ENCODE results near the gene ADD1. TPM values are rescaled to one million over a fixed set of nuclear protein-coding genes. Genes with fewer than 3 reads are reported as not detected.

ADD1 gene
- total RNA-seq, 1 experiment from 2014 or later: 232 TPM

DNA sequence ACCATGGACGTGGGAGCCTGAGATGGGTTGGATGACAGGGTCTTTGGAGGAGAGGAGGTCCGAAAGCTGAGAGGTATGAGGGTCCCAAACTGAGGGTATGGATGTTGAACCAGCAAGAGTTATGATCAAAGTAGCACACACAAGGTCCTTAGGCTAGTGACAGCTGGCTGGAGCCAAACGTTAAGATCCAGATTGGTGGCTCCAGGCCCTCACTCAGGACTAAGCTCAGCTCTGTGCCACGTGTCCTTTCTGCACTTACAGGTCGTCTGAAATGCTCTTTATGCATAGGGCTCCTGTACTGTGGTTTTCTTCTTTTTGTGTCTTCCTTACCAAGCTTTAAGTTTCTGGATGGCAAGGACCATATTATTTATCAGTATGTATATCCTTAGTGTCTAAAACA lies 35.4 kb downstream of the ADD1 start:
- CTCF ChIA-PET: no interaction called here
- BruUV-seq (replicated peaks): TSS peak; percentile 13
- POLR2A ChIA-PET (ENCODE audit: low non-redundant PET): no interaction called here
- H3K27ac ChIP-seq (ENCODE audit: low read depth, low read length, poor library complexity, severe bottlenecking): no peak overlapping the region
- no peaks in the 10 kb centered on the region for H3K27me3 ChIP-seq (replicated peaks; ENCODE audit: insufficient read depth, low read depth, low read length, poor library complexity)
- no peak overlapping the region for H3K4me3 ChIP-seq (ENCODE audit: low read depth, low read length, poor library complexity, severe bottlenecking)
- intact Hi-C loops (cut with micrococcal nuclease; ENCODE audit: unreplicated experiment): no loop called here
- H3K36me3 ChIP-seq (ENCODE audit: insufficient read depth, low read length, poor library complexity, severe bottlenecking): peaks cover 35% of the 10 kb centered on the region
- H3K4me1 ChIP-seq (ENCODE audit: insufficient read depth, low read length, poor library complexity, severe bottlenecking): peaks cover 7% of the 10 kb centered on the region
- DNase-seq (ENCODE audit: low spot score): no peak
- no peak for TF ChIP-seq EZH2 (IDR thresholded peaks at IDR 0.05; ENCODE audit: borderline replicate concordance, low read depth, low read length, poor library complexity, severe bottlenecking)
- TF ChIP-seq, protein P1, sequence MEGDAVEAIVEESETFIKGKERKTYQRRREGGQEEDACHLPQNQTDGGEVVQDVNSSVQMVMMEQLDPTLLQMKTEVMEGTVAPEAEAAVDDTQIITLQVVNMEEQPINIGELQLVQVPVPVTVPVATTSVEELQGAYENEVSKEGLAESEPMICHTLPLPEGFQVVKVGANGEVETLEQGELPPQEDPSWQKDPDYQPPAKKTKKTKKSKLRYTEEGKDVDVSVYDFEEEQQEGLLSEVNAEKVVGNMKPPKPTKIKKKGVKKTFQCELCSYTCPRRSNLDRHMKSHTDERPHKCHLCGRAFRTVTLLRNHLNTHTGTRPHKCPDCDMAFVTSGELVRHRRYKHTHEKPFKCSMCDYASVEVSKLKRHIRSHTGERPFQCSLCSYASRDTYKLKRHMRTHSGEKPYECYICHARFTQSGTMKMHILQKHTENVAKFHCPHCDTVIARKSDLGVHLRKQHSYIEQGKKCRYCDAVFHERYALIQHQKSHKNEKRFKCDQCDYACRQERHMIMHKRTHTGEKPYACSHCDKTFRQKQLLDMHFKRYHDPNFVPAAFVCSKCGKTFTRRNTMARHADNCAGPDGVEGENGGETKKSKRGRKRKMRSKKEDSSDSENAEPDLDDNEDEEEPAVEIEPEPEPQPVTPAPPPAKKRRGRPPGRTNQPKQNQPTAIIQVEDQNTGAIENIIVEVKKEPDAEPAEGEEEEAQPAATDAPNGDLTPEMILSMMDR (conservative IDR thresholded peaks at IDR 0.05; ENCODE audit: low read depth, low read length): no peak
- no peaks in the 10 kb centered on the region for H3K9me3 ChIP-seq (ENCODE audit: low read depth, low read length, poor library complexity, severe bottlenecking)

DNA sequence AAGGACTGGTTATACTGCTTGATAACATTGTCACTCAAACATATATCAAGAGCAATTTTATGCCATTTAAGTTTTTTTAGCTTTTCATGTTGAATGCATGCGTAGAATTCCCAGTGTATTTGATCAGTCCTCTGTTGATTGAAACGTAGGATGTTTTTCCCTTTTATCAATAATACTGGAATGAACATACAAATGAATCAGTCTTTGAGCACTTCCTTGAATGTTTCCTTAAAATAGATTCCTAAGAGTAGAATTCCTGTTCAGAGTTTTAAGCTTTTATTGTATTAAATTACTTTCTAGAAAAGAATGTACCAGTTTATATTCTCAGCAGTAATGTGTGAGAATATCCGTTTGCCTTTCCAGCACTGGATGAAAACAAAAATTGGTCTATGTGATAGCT lies 37.8 kb downstream of the ADD1 start:
- DNase-seq (ENCODE audit: low spot score): no peak
- Histone ChIP-seq H3K4me3 (ENCODE audit: low read depth, low read length, poor library complexity, severe bottlenecking) (no peak overlapping the region), H3K27me3 (replicated peaks; ENCODE audit: insufficient read depth, low read depth, low read length, poor library complexity) (no peaks in the 10 kb centered on the region), H3K9me3 (ENCODE audit: low read depth, low read length, poor library complexity, severe bottlenecking) (no peaks in the 10 kb centered on the region), H3K27ac (ENCODE audit: low read depth, low read length, poor library complexity, severe bottlenecking) (no peak overlapping the region), H3K36me3 (ENCODE audit: insufficient read depth, low read length, poor library complexity, severe bottlenecking) (peaks cover 48% of the 10 kb centered on the region), H3K4me1 (ENCODE audit: insufficient read depth, low read length, poor library complexity, severe bottlenecking) (no peaks in the 10 kb centered on the region)
- TF ChIP-seq, protein P1 (conservative IDR thresholded peaks at IDR 0.05; ENCODE audit: low read depth, low read length): no peak
- no peak for TF ChIP-seq EZH2 (IDR thresholded peaks at IDR 0.05; ENCODE audit: borderline replicate concordance, low read depth, low read length, poor library complexity, severe bottlenecking)
- ChIA-PET POLR2A (ENCODE audit: low non-redundant PET) (no interaction called here), CTCF (no interaction called here)
- intact Hi-C loops (cut with micrococcal nuclease; ENCODE audit: unreplicated experiment): no loop called here
- no TSS peak for BruUV-seq (replicated peaks)

DNA sequence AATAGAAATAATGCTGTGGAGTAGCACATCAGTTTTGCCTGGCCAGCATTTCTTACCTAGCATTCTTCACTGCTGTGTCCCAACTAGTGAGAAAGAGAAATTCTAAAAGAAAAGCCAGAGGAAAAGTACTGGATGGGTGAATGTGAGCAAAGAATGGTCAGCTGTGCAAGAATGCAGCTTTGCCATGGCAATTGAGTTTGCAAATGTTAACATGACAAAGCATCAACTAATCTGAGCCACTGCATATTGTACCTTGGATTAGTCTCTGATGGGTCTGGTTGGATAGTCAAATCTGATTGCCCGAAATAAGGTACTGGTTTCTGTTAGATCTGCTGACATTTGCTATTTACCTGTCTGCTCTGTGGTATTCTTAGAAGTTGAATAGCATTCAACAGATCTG lies 38.7 kb downstream of the ADD1 start:
- TF ChIP-seq, protein P1 (conservative IDR thresholded peaks at IDR 0.05; ENCODE audit: low read depth, low read length): no peak
- TF ChIP-seq EZH2 (IDR thresholded peaks at IDR 0.05; ENCODE audit: borderline replicate concordance, low read depth, low read length, poor library complexity, severe bottlenecking): no peak
- Histone ChIP-seq H3K4me3 (ENCODE audit: low read depth, low read length, poor library complexity, severe bottlenecking) (no peak overlapping the region), H3K4me1 (ENCODE audit: insufficient read depth, low read length, poor library complexity, severe bottlenecking) (no peaks in the 10 kb centered on the region), H3K9me3 (ENCODE audit: low read depth, low read length, poor library complexity, severe bottlenecking) (no peaks in the 10 kb centered on the region), H3K27me3 (replicated peaks; ENCODE audit: insufficient read depth, low read depth, low read length, poor library complexity) (no peaks in the 10 kb centered on the region), H3K36me3 (ENCODE audit: insufficient read depth, low read length, poor library complexity, severe bottlenecking) (peaks cover 50% of the 10 kb centered on the region), H3K27ac (ENCODE audit: low read depth, low read length, poor library complexity, severe bottlenecking) (no peak overlapping the region)
- no TSS peak for BruUV-seq (replicated peaks)
- POLR2A ChIA-PET (ENCODE audit: low non-redundant PET): no interaction called here
- CTCF ChIA-PET: no interaction called here
- DNase-seq (ENCODE audit: low spot score): no peak
- intact Hi-C loops (cut with micrococcal nuclease; ENCODE audit: unreplicated experiment): no loop called here
